Measurements from ENCODE around the gene DCXR.

Gene DCXR

GRCh38 chr17:82037092-82037888, at the start of gene DCXR:
DCXR (minus strand) TSS chr17:82037697; CDS start chr17:82037682, 15 bp downstream.
- in situ Hi-C loops (cut with MboI; ENCODE audit: low sequenced_read_pairs): loop anchor here (10.0 kb wide), 1 partner anchor 118 kb away; no protein-coding TSS in a partner anchor

- in situ Hi-C loops (cut with MboI; ENCODE audit: low sequenced_read_pairs): no loop called here
Measured at GRCh38 chr17:82085931-82086764, 48.7 kb upstream of the DCXR start.

GRCh38 chr17:82085031-82085861, 47.7 kb upstream of the DCXR start:
- in situ Hi-C loops (cut with MboI; ENCODE audit: low sequenced_read_pairs): no loop called here

GRCh38 chr17:82084373-82085030, 47.0 kb upstream of the DCXR start:
- in situ Hi-C loops (cut with MboI; ENCODE audit: low sequenced_read_pairs): no loop called here

GRCh38 chr17:82083533-82084359, 46.2 kb upstream of the DCXR start:
- in situ Hi-C loops (cut with MboI; ENCODE audit: low sequenced_read_pairs): no loop called here

- in situ Hi-C loops (cut with MboI; ENCODE audit: low sequenced_read_pairs): no loop called here
Measured at GRCh38 chr17:82083009-82083408, 45.5 kb upstream of the DCXR start.

- in situ Hi-C loops (cut with MboI; ENCODE audit: low sequenced_read_pairs): no loop called here
Measured at GRCh38 chr17:82082456-82082855, 45.0 kb upstream of the DCXR start.

GRCh38 chr17:82081966-82082365, 44.5 kb upstream of the DCXR start:
- in situ Hi-C loops (cut with MboI; ENCODE audit: low sequenced_read_pairs): no loop called here

GRCh38 chr17:82081546-82081945, 44.0 kb upstream of the DCXR start:
- in situ Hi-C loops (cut with MboI; ENCODE audit: low sequenced_read_pairs): no loop called here

- in situ Hi-C loops (cut with MboI; ENCODE audit: low sequenced_read_pairs): no loop called here
Measured at GRCh38 chr17:82080789-82081464, 43.4 kb upstream of the DCXR start.

GRCh38 chr17:82080048-82080788, 42.7 kb upstream of the DCXR start:
- in situ Hi-C loops (cut with MboI; ENCODE audit: low sequenced_read_pairs): no loop called here

GRCh38 chr17:82079001-82079677, 41.6 kb upstream of the DCXR start:
- in situ Hi-C loops (cut with MboI; ENCODE audit: low sequenced_read_pairs): no loop called here

GRCh38 chr17:82078433-82078832, 40.9 kb upstream of the DCXR start:
- in situ Hi-C loops (cut with MboI; ENCODE audit: low sequenced_read_pairs): no loop called here

- in situ Hi-C loops (cut with MboI; ENCODE audit: low sequenced_read_pairs): no loop called here
Measured at GRCh38 chr17:82077617-82078358, 40.3 kb upstream of the DCXR start.

GRCh38 chr17:82076785-82077591, 39.5 kb upstream of the DCXR start:
- in situ Hi-C loops (cut with MboI; ENCODE audit: low sequenced_read_pairs): no loop called here

GRCh38 chr17:82076018-82076784, 38.7 kb upstream of the DCXR start:
- in situ Hi-C loops (cut with MboI; ENCODE audit: low sequenced_read_pairs): no loop called here
